WTC11 (cell line): ENCODE measurements around the gene CDKL2. TPM values are rescaled to one million over a fixed set of nuclear protein-coding genes. Genes with fewer than 3 reads are reported as not detected.

ENCODE experiments used
- ATAC-seq: fragments of 200-7000 bp; cut with Tn5 transposase; 2 replicates; pipeline ENCODE4 v1.10.0; 2021; ENCODE audit warnings: mild to moderate bottlenecking, moderate library complexity
- CTCF ChIA-PET: fragments of 300-600 bp; sonication (Branson Sonifier 250); formaldehyde crosslinking; loops from one replicate; lab custom pipeline; 2021; ENCODE audit warnings: antibody characterized with exemption; lab: Charles Lee
- POLR2A ChIA-PET: fragments of 350-600 bp; sonication (Branson Sonifier 250); formaldehyde crosslinking; loops from one replicate; lab custom pipeline; 2021; ENCODE audit warnings: antibody characterized with exemption; lab: Charles Lee
- DNase-seq: peaks from one replicate; pipeline ENCODE4 v3.0.0; 2021; ENCODE audit warnings: low spot score
- H3K27ac Mint-ChIP-seq: 2 replicates; pipeline ENCODE4 v1.8.0; 2021; ENCODE audit warnings: mixed read lengths
- H3K27me3 Mint-ChIP-seq: 2 replicates; pipeline ENCODE4 v1.8.0; 2021; ENCODE audit warnings: low read depth, mild to moderate bottlenecking, moderate library complexity, mixed read lengths
- H3K36me3 Mint-ChIP-seq: 2 replicates; pipeline ENCODE4 v1.8.0; 2021; ENCODE audit warnings: mixed read lengths
- H3K4me1 Mint-ChIP-seq: 2 replicates; pipeline ENCODE4 v1.8.0; 2022; ENCODE audit warnings: mixed read lengths
- H3K4me3 Mint-ChIP-seq: 2 replicates; pipeline ENCODE4 v1.8.0; 2021; ENCODE audit warnings: mild to moderate bottlenecking, moderate library complexity, mixed read lengths
- H3K9me3 Mint-ChIP-seq: 2 replicates; pipeline ENCODE4 v1.8.0; 2021; ENCODE audit warnings: mixed read lengths
- E2F4 ChIP-seq: sonication (generic); formaldehyde crosslinking; IDR thresholded peaks from 2 replicates; pipeline ENCODE4 v1.8.1; 2022; ENCODE audit warnings: low read depth, mild to moderate bottlenecking, moderate library complexity, missing genetic modification reagents, borderline replicate concordance
- ELF4 ChIP-seq: sonication (generic); formaldehyde crosslinking; IDR thresholded peaks from 2 replicates; pipeline ENCODE4 v1.8.1; 2022; ENCODE audit warnings: low read depth, mild to moderate bottlenecking, moderate library complexity, missing genetic modification reagents
- FOXP4 ChIP-seq: sonication (generic); formaldehyde crosslinking; IDR thresholded peaks from 2 replicates; pipeline ENCODE4 v1.8.0; 2022; ENCODE audit warnings: mild to moderate bottlenecking, missing genetic modification reagents
- HMGA2 ChIP-seq: fragments of 250-450 bp; sonication (Bioruptor Pico); IDR thresholded peaks from 2 replicates; pipeline ENCODE4 v1.4.0; 2021; ENCODE audit warnings: mild to moderate bottlenecking, moderate library complexity
- HMGXB4 ChIP-seq: sonication (generic); formaldehyde crosslinking; IDR thresholded peaks from 2 replicates; pipeline ENCODE4 v1.8.1; 2023; ENCODE audit warnings: mild to moderate bottlenecking, moderate library complexity, missing genetic modification reagents
- IRF2 ChIP-seq: sonication (generic); formaldehyde crosslinking; IDR thresholded peaks from 2 replicates; pipeline ENCODE4 v1.8.0; 2022; ENCODE audit warnings: low read depth, missing genetic modification reagents, borderline replicate concordance
- NFATC4 ChIP-seq: fragments of 250-450 bp; sonication (Bioruptor Pico); IDR thresholded peaks from 2 replicates; pipeline ENCODE4 v1.9.0; 2021; ENCODE audit warnings: mild to moderate bottlenecking
- NFYB ChIP-seq: sonication (generic); formaldehyde crosslinking; conservative IDR thresholded peaks from 2 replicates; pipeline ENCODE4 v1.8.0; 2022; ENCODE audit warnings: low read depth, missing genetic modification reagents
- PRDM15 ChIP-seq: sonication (generic); formaldehyde crosslinking; IDR thresholded peaks from 2 replicates; pipeline ENCODE4 v1.8.0; 2022; ENCODE audit warnings: missing genetic modification reagents
- PRRX2 ChIP-seq: fragments of 250-450 bp; sonication (Bioruptor Pico); IDR thresholded peaks from 2 replicates; pipeline ENCODE4 v1.8.0; 2021; ENCODE audit warnings: mild to moderate bottlenecking
- RORB ChIP-seq: fragments of 250-450 bp; sonication (Bioruptor Pico); IDR thresholded peaks from 2 replicates; pipeline ENCODE4 v1.9.0; 2021; ENCODE audit warnings: mild to moderate bottlenecking
- SP1 ChIP-seq: sonication (generic); formaldehyde crosslinking; conservative IDR thresholded peaks from 2 replicates; pipeline ENCODE4 v1.8.1; 2022; ENCODE audit warnings: missing genetic modification reagents
- TCF7 ChIP-seq: sonication (generic); formaldehyde crosslinking; IDR thresholded peaks from 2 replicates; pipeline ENCODE4 v1.8.0; 2022; ENCODE audit warnings: mild to moderate bottlenecking, low read depth, missing genetic modification reagents, moderate library complexity
- USF2 ChIP-seq: sonication (generic); formaldehyde crosslinking; IDR thresholded peaks from 2 replicates; pipeline ENCODE4 v1.8.1; 2023; ENCODE audit warnings: mild to moderate bottlenecking, missing genetic modification reagents, moderate library complexity
- ZBTB21 ChIP-seq: sonication (generic); formaldehyde crosslinking; IDR thresholded peaks from 2 replicates; pipeline ENCODE4 v1.8.1; 2023; ENCODE audit warnings: mild to moderate bottlenecking, missing genetic modification reagents, borderline replicate concordance
- ZBTB43 ChIP-seq: sonication (generic); formaldehyde crosslinking; IDR thresholded peaks from 2 replicates; pipeline ENCODE4 v1.8.1; 2023; ENCODE audit warnings: mild to moderate bottlenecking, missing genetic modification reagents
- ZMAT4 ChIP-seq: fragments of 250-450 bp; sonication (Bioruptor Pico); IDR thresholded peaks from 2 replicates; pipeline ENCODE4 v1.9.0; 2021; ENCODE audit warnings: mild to moderate bottlenecking
- ZNF317 ChIP-seq: sonication (generic); formaldehyde crosslinking; IDR thresholded peaks from 2 replicates; pipeline ENCODE4 v1.8.1; 2023; ENCODE audit warnings: low read depth, mild to moderate bottlenecking, moderate library complexity, missing genetic modification reagents, borderline replicate concordance
- ZNF423 ChIP-seq: fragments of 250-450 bp; sonication (Bioruptor Pico); IDR thresholded peaks from 2 replicates; pipeline ENCODE4 v2.1.2; 2022; ENCODE audit warnings: mild to moderate bottlenecking, moderate library complexity
- total RNA-seq: library from RNA; stranded (reverse); gene quantifications from 3 replicates; pipeline ENCODE4 v1.2.3, GENCODE V29; 2021

Gene CDKL2
- total RNA-seq, 1 experiment from 2014 or later, result 1.7 TPM

- TF ChIP-seq E2F4 (CRISPR knock-in tag), result no peak
Measured at GRCh38 chr4:75623026-75623425, 7.3 kb downstream of the CDKL2 start (continued).

- Mint-ChIP-seq H3K4me1 (no peaks in the 10 kb centered on the region), H3K27ac (no peak overlapping the region), H3K27me3 (no peaks in the 10 kb centered on the region), H3K4me3 (no peak overlapping the region), H3K9me3 (no peaks in the 10 kb centered on the region), H3K36me3 (no peaks in the 10 kb centered on the region)
- ChIA-PET POLR2A (no interaction called here), CTCF (no interaction called here)
- ATAC-seq (no peak), DNase-seq (no peak)
- no peak for TF ChIP-seq ZBTB21 (CRISPR knock-in tag)
- TF ChIP-seq IRF2 (CRISPR knock-in tag), result no peak
- no peak for TF ChIP-seq ZBTB43
- no peak for TF ChIP-seq PRDM15 (CRISPR knock-in tag)
- no peak for TF ChIP-seq ZNF317 (CRISPR knock-in tag)
- no peak for TF ChIP-seq USF2 (CRISPR knock-in tag)
- no peak for TF ChIP-seq E2F4 (CRISPR knock-in tag)
- no peak for TF ChIP-seq ZMAT4 (CRISPR knock-in tag)
- no peak for TF ChIP-seq SP1
- no peak for TF ChIP-seq ZNF423 (CRISPR knock-in tag)
- no peak for TF ChIP-seq TCF7 (CRISPR knock-in tag)
- TF ChIP-seq NFATC4 (CRISPR knock-in tag), result no peak
- no peak for TF ChIP-seq RORB (CRISPR knock-in tag)
- TF ChIP-seq ELF4, result no peak
- TF ChIP-seq HMGXB4 (CRISPR knock-in tag), result no peak
- no peak for TF ChIP-seq HMGA2
- no peak for TF ChIP-seq PRRX2 (CRISPR knock-in tag)
- TF ChIP-seq FOXP4 (CRISPR knock-in tag), result no peak
- TF ChIP-seq NFYB, result no peak
Measured at GRCh38 chr4:75621715-75622114, 8.6 kb downstream of the CDKL2 start.
